Right lobe of liver (tissue), 6 donors: ENCODE measurements around the gene TTC28. TPM values are rescaled to one million over a fixed set of nuclear protein-coding genes. Genes with fewer than 3 reads are reported as not detected.
"Not testable (repeated sequence)": the region's sequence is repeated elsewhere in the genome, so short reads cannot be mapped to it uniquely, and the experiment has no call there.

Experiments used
- ATAC-seq, 4 donors: fragments of 200-7000 bp; cut with Tn5 transposase; one replicate each; pipeline ENCODE4 v1.9.1; 2020; ENCODE audit warnings: mild to moderate bottlenecking in 4 of 4, moderate library complexity in 4 of 4
- DNase-seq, 3 donors: peaks; one replicate each; pipeline ENCODE4 v3.0.0-alpha.2; 2020
- H3K27ac ChIP-seq, 3 donors: fragments of 200-600 bp; one replicate each; pipeline ENCODE4 v1.8.0; 2022
- H3K27me3 ChIP-seq, 2 donors: fragments of 200-600 bp; one replicate each; pipeline ENCODE4 v1.8.0; 2022
- H3K36me3 ChIP-seq, 4 donors: fragments of 200-600 bp; sonication (generic) in 1 of 4; one replicate each; pipeline versions ENCODE4 v1.5.1 to v1.8.0; 2017 to 2022; ENCODE audit warnings: control low read depth in 1 of 4
- H3K4me1 ChIP-seq, 4 donors: fragments of 200-600 bp; sonication (generic) in 1 of 4; one replicate each; pipeline versions ENCODE4 v1.5.1 to v1.8.0; 2017 to 2022; ENCODE audit warnings: control low read depth in 1 of 4
- H3K4me3 ChIP-seq, 3 donors: fragments of 200-600 bp; one replicate each; pipeline ENCODE4 v1.8.0; 2022
- H3K9me3 ChIP-seq, 4 donors: fragments of 200-600 bp; sonication (generic) in 1 of 4; one replicate each; pipeline versions ENCODE4 v1.5.1 to v1.8.0; 2017 to 2022; ENCODE audit warnings: control low read depth in 1 of 4
- CTCF ChIP-seq, 4 donors: fragments of 200-600 bp in 3 of 4; fragments of 450-650 bp in 1 of 4; IDR thresholded peaks; one replicate each; pipeline versions ENCODE4 v1.5.1 to v1.8.0; 2016 to 2022; ENCODE audit warnings: antibody characterized with exemption in 4 of 4, mild to moderate bottlenecking in 2 of 4
- POLR2A ChIP-seq: fragments of 450-650 bp; IDR thresholded peaks from one replicate; pipeline ENCODE4 v1.6.1; 2017; ENCODE audit warnings: antibody characterized with exemption, mild to moderate bottlenecking
- WGBS: methylation state at CpG from one replicate; pipeline ENCODE4 v1.1.6; 2018; ENCODE audit warnings: low coverage, low lambda C conversion rate; ENCODE audit not compliant: insufficient coverage; ENCODE audit errors: missing lambda C conversion rate; 5-methylcytosine and 5-hydroxymethylcytosine counted together
- intact Hi-C, 2 donors: fragments of 100-400 bp; cut with DNase I; formaldehyde crosslinking; loops; one replicate each; pipeline versions ENCODE4 v1.11.2 to v1.14.1; 2022
- total RNA-seq, 6 experiments: library from RNA; depleted of rRNA in 2 of 6; stranded (reverse); fragments of >200 nt in 2 of 6; fragmentation: NEBNext Ultra II Directional in 3 of 6; extraction: Animal tissue kit (Norgen Biotek cat#: 25700) in 3 of 6; gene quantifications; one replicate each; pipeline versions ENCODE4 v1.1.0 to v1.2.4, GENCODE V29; 2016 to 2023
- donor health status: DM: no; HTN: yes; CAD: no.
- donor health status: DM: no; HTN: no; CAD: no.
- donor health status: DM: no; HTN: no; CAD: no.
- donor health status: DM: no; HTN: yes; CAD: no.
- donor health status: DM: no; HTN: yes; CAD: no.

The TTC28 gene
- total RNA-seq, 6 experiments from 2014 or later, result 9.4 to 38.3 (median 15.0) TPM

DNA sequence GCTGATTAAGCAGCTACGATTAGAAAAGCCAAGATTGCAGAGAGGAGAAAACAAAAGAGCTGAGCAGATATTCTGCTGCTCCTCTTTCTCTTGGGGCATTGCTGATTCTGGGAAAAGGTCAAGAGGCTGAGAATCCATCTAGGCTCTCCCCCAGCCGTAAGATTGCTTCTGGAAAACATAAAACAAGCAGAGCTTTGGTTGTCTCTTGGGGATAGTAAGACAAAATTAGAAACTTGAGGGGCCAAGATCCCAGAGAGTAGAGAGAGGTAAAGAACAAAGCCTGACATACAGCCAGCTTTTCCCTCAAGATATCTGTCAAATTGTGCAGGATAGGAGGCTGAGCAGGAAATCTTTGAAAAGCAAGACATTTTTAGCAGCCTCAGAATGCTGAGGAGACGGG, 158.2 kb downstream of the TTC28 start:
- no peaks in the 10 kb centered on the region for H3K27me3 ChIP-seq
- H3K27ac ChIP-seq, result no peak overlapping the region
- TF ChIP-seq POLR2A (no peak), CTCF (IDR thresholded peaks at IDR 0.05) (no peak)
- no peaks in the 10 kb centered on the region for H3K9me3 ChIP-seq
- WGBS, result 61% methylated on average over 2 of the region's 3 CpGs
- no peaks in the 10 kb centered on the region for H3K4me1 ChIP-seq
- no peak overlapping the region for H3K4me3 ChIP-seq
- no peaks in the 10 kb centered on the region for H3K36me3 ChIP-seq
- intact Hi-C loops, result no loop called here
- no peak for ATAC-seq
- DNase-seq, result no peak

- Histone ChIP-seq H3K36me3 (no peaks in the 10 kb centered on the region), H3K4me1 (no peaks in the 10 kb centered on the region), H3K27ac (no peak overlapping the region), H3K9me3 (no peaks in the 10 kb centered on the region), H3K4me3 (no peak overlapping the region), H3K27me3 (no peaks in the 10 kb centered on the region)
- intact Hi-C loops, result no loop called here
- ATAC-seq (peak in 3 of 4 donors; percentile 33 to 45 (median 41)), DNase-seq (no peak)
- TF ChIP-seq POLR2A (no peak), CTCF (IDR thresholded peaks at IDR 0.05) (no peak)
- WGBS, result 59% methylated on average over 3 of the region's 3 CpGs
Measured at GRCh38 chr22:28514321-28514821, 165.3 kb downstream of the TTC28 start.

DNA sequence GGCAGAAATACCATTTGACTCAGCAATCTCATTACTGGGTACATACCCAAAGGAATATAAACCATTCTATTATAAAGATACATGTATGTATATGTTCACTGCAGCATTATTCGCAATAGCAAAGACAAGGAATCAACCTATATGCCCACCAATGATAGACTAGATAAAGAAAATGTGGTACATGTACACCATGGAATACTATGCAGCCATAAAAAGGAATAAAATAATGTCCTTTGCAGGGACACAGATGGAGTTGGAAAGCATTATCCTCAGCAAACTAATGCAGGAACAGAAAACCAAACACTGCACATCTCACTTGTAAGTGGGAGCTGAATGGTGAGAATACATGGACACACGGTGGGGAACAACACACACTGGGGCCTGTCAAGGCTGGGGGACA, 167.3 kb downstream of the TTC28 start:
- H3K4me1 ChIP-seq, H3K27ac ChIP-seq, H3K36me3 ChIP-seq, H3K4me3 ChIP-seq, intact Hi-C loops, ATAC-seq, H3K9me3 ChIP-seq, H3K27me3 ChIP-seq, DNase-seq: not testable (repeated sequence)
- 95% methylated on average over 2 of the region's 2 CpGs for WGBS

- Histone ChIP-seq H3K4me1 (no peaks in the 10 kb centered on the region), H3K9me3 (no peaks in the 10 kb centered on the region), H3K36me3 (no peaks in the 10 kb centered on the region), H3K27ac (no peak overlapping the region), H3K4me3 (no peak overlapping the region), H3K27me3 (no peaks in the 10 kb centered on the region)
- TF ChIP-seq POLR2A, result no peak
- no peak for TF ChIP-seq CTCF (IDR thresholded peaks at IDR 0.05)
- DNase-seq, result no peak
- ATAC-seq, result no peak
- intact Hi-C loops, result no loop called here
Measured at GRCh38 chr22:28507896-28508295, 171.7 kb downstream of the TTC28 start.

DNA sequence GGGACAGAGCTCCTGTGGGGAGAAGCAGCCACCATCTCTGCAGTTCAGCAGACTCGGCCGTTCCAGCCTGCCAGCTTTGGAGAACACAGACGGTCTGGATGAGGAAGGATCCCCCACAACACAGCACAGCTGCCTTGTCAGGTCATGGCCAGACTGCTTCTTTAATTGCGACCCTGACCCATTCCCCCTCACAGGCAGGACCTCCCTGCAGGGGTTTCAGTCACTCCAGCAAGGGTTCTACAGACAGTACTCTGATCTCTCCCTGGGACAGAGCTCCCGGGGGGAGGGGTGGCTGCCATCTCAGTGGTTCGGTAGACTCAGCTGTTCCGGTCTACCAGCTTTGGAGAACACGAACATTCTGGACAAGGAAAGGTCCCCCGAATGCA, 173.5 kb downstream of the TTC28 start:
- H3K4me1 ChIP-seq, result no peaks in the 10 kb centered on the region
- intact Hi-C loops, result no loop called here
- H3K27ac ChIP-seq, result no peak overlapping the region
- no peak overlapping the region for H3K4me3 ChIP-seq
- 87% methylated on average over 3 of the region's 9 CpGs for WGBS
- DNase-seq (no peak), ATAC-seq (no peak)
- no peaks in the 10 kb centered on the region for H3K9me3 ChIP-seq
- H3K27me3 ChIP-seq, result no peaks in the 10 kb centered on the region
- no peaks in the 10 kb centered on the region for H3K36me3 ChIP-seq
- TF ChIP-seq POLR2A, result no peak
- TF ChIP-seq CTCF (IDR thresholded peaks at IDR 0.05), result no peak
